ENCODE results near the gene YEATS2.

DNA sequence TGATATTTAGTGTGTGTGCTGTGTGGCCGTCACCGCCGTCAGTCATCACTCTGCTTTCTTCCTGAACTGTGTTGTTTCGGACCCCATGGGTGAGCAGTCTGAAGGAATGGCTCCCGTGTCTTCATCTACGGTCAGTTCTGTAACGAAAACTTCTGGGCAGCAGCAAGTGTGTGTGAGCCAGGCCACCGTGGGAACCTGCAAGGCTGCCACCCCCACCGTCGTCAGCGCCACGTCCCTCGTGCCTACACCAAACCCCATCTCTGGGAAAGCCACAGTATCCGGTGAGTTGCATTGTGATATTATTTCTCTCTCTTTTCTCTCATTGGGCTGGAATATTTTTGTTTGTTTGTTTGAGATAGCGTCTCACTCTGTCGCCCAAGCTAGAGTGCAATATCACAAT, 93.1 kb downstream of the YEATS2 start:
- no peak for TF ChIP-seq EZH2phosphoT487 (IDR thresholded peaks at IDR 0.05; ENCODE audit: borderline replicate concordance, low read length)
- TF ChIP-seq, protein P1, sequence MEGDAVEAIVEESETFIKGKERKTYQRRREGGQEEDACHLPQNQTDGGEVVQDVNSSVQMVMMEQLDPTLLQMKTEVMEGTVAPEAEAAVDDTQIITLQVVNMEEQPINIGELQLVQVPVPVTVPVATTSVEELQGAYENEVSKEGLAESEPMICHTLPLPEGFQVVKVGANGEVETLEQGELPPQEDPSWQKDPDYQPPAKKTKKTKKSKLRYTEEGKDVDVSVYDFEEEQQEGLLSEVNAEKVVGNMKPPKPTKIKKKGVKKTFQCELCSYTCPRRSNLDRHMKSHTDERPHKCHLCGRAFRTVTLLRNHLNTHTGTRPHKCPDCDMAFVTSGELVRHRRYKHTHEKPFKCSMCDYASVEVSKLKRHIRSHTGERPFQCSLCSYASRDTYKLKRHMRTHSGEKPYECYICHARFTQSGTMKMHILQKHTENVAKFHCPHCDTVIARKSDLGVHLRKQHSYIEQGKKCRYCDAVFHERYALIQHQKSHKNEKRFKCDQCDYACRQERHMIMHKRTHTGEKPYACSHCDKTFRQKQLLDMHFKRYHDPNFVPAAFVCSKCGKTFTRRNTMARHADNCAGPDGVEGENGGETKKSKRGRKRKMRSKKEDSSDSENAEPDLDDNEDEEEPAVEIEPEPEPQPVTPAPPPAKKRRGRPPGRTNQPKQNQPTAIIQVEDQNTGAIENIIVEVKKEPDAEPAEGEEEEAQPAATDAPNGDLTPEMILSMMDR (conservative IDR thresholded peaks at IDR 0.05; ENCODE audit: low read depth, low read length), result no peak

Data from PC-3 (cell line).